HepG2 (cell line): Measurements from ENCODE around the gene RALB. TPM values are rescaled to one million over a fixed set of nuclear protein-coding genes. Genes with fewer than 3 reads are reported as not detected.

Source experiments
- ARNTL ChIP-seq: sonication (generic); formaldehyde crosslinking; IDR thresholded peaks from 2 replicates; pipeline ENCODE4 v1.4.0; 2020; ENCODE audit warnings: mild to moderate bottlenecking, missing genetic modification reagents
- ATF7 ChIP-seq, 2 experiments: fragments of 450-650 bp in 1 of 2; sonication (generic) in 1 of 2; formaldehyde crosslinking in 1 of 2; IDR thresholded peaks; 2 replicates each; pipeline versions ENCODE4 v1.4.0 to v1.6.1; 2016 to 2020; ENCODE audit warnings: antibody characterized with exemption in 1 of 2, mild to moderate bottlenecking in 1 of 2, missing genetic modification reagents in 1 of 2
- CAMTA2 ChIP-seq: sonication (generic); formaldehyde crosslinking; IDR thresholded peaks from 2 replicates; pipeline ENCODE4 v1.4.0; 2020; ENCODE audit warnings: mild to moderate bottlenecking, missing genetic modification reagents, borderline replicate concordance
- CEBPG ChIP-seq: IDR thresholded peaks from 2 replicates; pipeline ENCODE4 v1.6.1; 2016
- GABPB1 ChIP-seq: IDR thresholded peaks from 2 replicates; pipeline ENCODE4 v1.6.1; 2016; ENCODE audit warnings: mild to moderate bottlenecking, missing genetic modification reagents, moderate library complexity, missing compliant biosample characterization
- GTF2F1 ChIP-seq: fragments of 150-350 bp; IDR thresholded peaks from 2 replicates; pipeline ENCODE4 v1.6.1; 2014; ENCODE audit warnings: low read length
- HMG20B ChIP-seq: conservative IDR thresholded peaks from 2 replicates; pipeline ENCODE4 v1.6.1; 2016; ENCODE audit warnings: missing genetic modification reagents, missing compliant biosample characterization
- MZF1 ChIP-seq: sonication (generic); formaldehyde crosslinking; IDR thresholded peaks from 2 replicates; pipeline ENCODE4 v1.8.1; 2023; ENCODE audit warnings: mild to moderate bottlenecking, missing genetic modification reagents, borderline replicate concordance
- NAIF1 ChIP-seq: sonication (generic); formaldehyde crosslinking; IDR thresholded peaks from 2 replicates; pipeline ENCODE4 v1.5.0; 2020; ENCODE audit warnings: mild to moderate bottlenecking, missing genetic modification reagents, borderline replicate concordance
- PAX8 ChIP-seq: sonication (generic); formaldehyde crosslinking; IDR thresholded peaks from 2 replicates; pipeline ENCODE4 v1.8.0; 2022; ENCODE audit warnings: mild to moderate bottlenecking, missing genetic modification reagents, borderline replicate concordance
- PHF20 ChIP-seq: sonication (generic); formaldehyde crosslinking; IDR thresholded peaks from 2 replicates; pipeline ENCODE4 v1.5.0; 2020; ENCODE audit warnings: mild to moderate bottlenecking, missing genetic modification reagents
- POGK ChIP-seq: sonication (generic); formaldehyde crosslinking; conservative IDR thresholded peaks from 2 replicates; pipeline ENCODE4 v1.8.0; 2022; ENCODE audit warnings: mild to moderate bottlenecking, moderate library complexity, missing genetic modification reagents
- POLR2G ChIP-seq: fragments of 200-400 bp; formaldehyde crosslinking; IDR thresholded peaks from 2 replicates; pipeline ENCODE4 v1.6.1; 2018; ENCODE audit warnings: mild to moderate bottlenecking, low read depth, low read length, moderate library complexity
- SETDB1 ChIP-seq: sonication (generic); formaldehyde crosslinking; IDR thresholded peaks from 2 replicates; pipeline ENCODE4 v1.5.1; 2020; ENCODE audit warnings: missing genetic modification reagents, mild to moderate bottlenecking, borderline replicate concordance
- XRCC5 ChIP-seq: fragments of 200-400 bp; formaldehyde crosslinking; optimal IDR thresholded peaks from 2 replicates; pipeline ENCODE3; 2017; ENCODE audit warnings: mild to moderate bottlenecking, low read length
- ZBTB42 ChIP-seq: sonication (generic); formaldehyde crosslinking; IDR thresholded peaks from 2 replicates; pipeline ENCODE4 v1.5.0; 2020; ENCODE audit warnings: mild to moderate bottlenecking, missing genetic modification reagents
- ZFP90 ChIP-seq: sonication (generic); formaldehyde crosslinking; IDR thresholded peaks from 2 replicates; pipeline ENCODE4 v1.8.0; 2022; ENCODE audit warnings: missing genetic modification reagents, mild to moderate bottlenecking, inconsistent platforms, borderline replicate concordance
- ZMAT5 ChIP-seq: sonication (generic); formaldehyde crosslinking; IDR thresholded peaks from 2 replicates; pipeline ENCODE4 v1.5.0; 2020; ENCODE audit warnings: mild to moderate bottlenecking, low read depth, missing genetic modification reagents, borderline replicate concordance
- ZNF230 ChIP-seq: sonication (generic); formaldehyde crosslinking; IDR thresholded peaks from 2 replicates; pipeline ENCODE4 v1.4.0; 2020; ENCODE audit warnings: mild to moderate bottlenecking, missing genetic modification reagents
- ZNF235 ChIP-seq: sonication (generic); formaldehyde crosslinking; IDR thresholded peaks from 2 replicates; pipeline ENCODE4 v1.8.1; 2023; ENCODE audit warnings: mild to moderate bottlenecking, missing genetic modification reagents, borderline replicate concordance
- ZNF281 ChIP-seq: sonication (generic); formaldehyde crosslinking; IDR thresholded peaks from 2 replicates; pipeline ENCODE4 v1.4.0; 2020; ENCODE audit warnings: missing genetic modification reagents, borderline replicate concordance
- ZNF468 ChIP-seq: sonication (generic); formaldehyde crosslinking; IDR thresholded peaks from 2 replicates; pipeline ENCODE4 v1.8.0; 2022; ENCODE audit warnings: mild to moderate bottlenecking, moderate library complexity, missing genetic modification reagents
- ZNF615 ChIP-seq: sonication (generic); formaldehyde crosslinking; IDR thresholded peaks from 2 replicates; pipeline ENCODE4 v1.5.0; 2020; ENCODE audit warnings: mild to moderate bottlenecking, missing genetic modification reagents, borderline replicate concordance
- ZNF652 ChIP-seq: IDR thresholded peaks from 2 replicates; pipeline ENCODE4 v1.6.1; 2016; ENCODE audit warnings: low read depth, borderline replicate concordance
- ZNF672 ChIP-seq: sonication (generic); formaldehyde crosslinking; IDR thresholded peaks from 2 replicates; pipeline ENCODE4 v1.8.1; 2022; ENCODE audit warnings: missing genetic modification reagents
- ZNF749 ChIP-seq: sonication (generic); formaldehyde crosslinking; IDR thresholded peaks from 2 replicates; pipeline ENCODE4 v1.8.0; 2022; ENCODE audit warnings: mild to moderate bottlenecking, missing genetic modification reagents, moderate library complexity, borderline replicate concordance
- polyA plus RNA-seq, 8 experiments: library from polyadenylated mRNA; depleted of rRNA in 3 of 8; stranded (reverse) in 7 of 8; unstranded in 1 of 8; fragments of >200 nt; fragmentation: Illumina TruSeq in 4 of 8; extraction: Trizol in 4 of 8; gene quantifications; 2 replicates each; pipeline versions ENCODE4 v1.2.1 to v1.2.3, GENCODE V29; 2011 to 2016; ENCODE audit warnings: low read depth in 4 of 8, missing spikeins in 1 of 8, mixed read lengths in 1 of 8; ENCODE audit not compliant: insufficient read depth in 1 of 8
- total RNA-seq, 5 experiments: library from RNA; depleted of rRNA; stranded (reverse); fragments of >200 nt; fragmentation: Illumina TruSeq; extraction: Trizol; gene quantifications; 2 replicates each; pipeline ENCODE4 v1.2.3, GENCODE V29; 2016; ENCODE audit warnings: low read depth in 1 of 5

The RALB gene
- total and polyA plus RNA-seq, 2 of the 13 experiments (the other 11 are each of a cell fraction or from before 2014, with no cell fraction given): 37.8 to 43.2 TPM

- peak; percentile 72 for TF ChIP-seq POLR2G
- no peak for TF ChIP-seq ZNF652
- peak; percentile 87 for TF ChIP-seq GABPB1 (CRISPR knock-in tag)
- no peak for TF ChIP-seq GTF2F1
- TF ChIP-seq ATF7 (IDR thresholded peaks at IDR 0.05): no peak
- peak; percentile 18; the same call in 1 of the 2 replicates for TF ChIP-seq ATF7 (CRISPR knock-in tag; IDR thresholded peaks at IDR 0.05)
- no peak for TF ChIP-seq CEBPG (CRISPR knock-in tag)
- no peak for TF ChIP-seq ZNF468 (CRISPR knock-in tag)
- no peak for TF ChIP-seq CAMTA2 (CRISPR knock-in tag)
- peak; percentile 50; the same call in 1 of the 2 replicates for TF ChIP-seq PHF20 (CRISPR knock-in tag)
- no peak for TF ChIP-seq MZF1 (CRISPR knock-in tag)
- TF ChIP-seq PAX8 (CRISPR knock-in tag): no peak
- no peak for TF ChIP-seq ARNTL (CRISPR knock-in tag)
- peak; percentile 59 for TF ChIP-seq XRCC5
- no peak for TF ChIP-seq NAIF1
- no peak for TF ChIP-seq ZNF672 (CRISPR knock-in tag)
- no peak for TF ChIP-seq ZBTB42 (CRISPR knock-in tag)
- no peak for TF ChIP-seq ZFP90 (CRISPR knock-in tag)
- TF ChIP-seq ZNF749: 0 out of 2 replicates have a peak, but pooled peaks have one; percentile 51
- TF ChIP-seq POGK: 0 out of 2 replicates have a peak, but pooled peaks have one; percentile 38
- no peak for TF ChIP-seq ZMAT5 (CRISPR knock-in tag)
- no peak for TF ChIP-seq SETDB1 (CRISPR knock-in tag)
- no peak for TF ChIP-seq ZNF230 (CRISPR knock-in tag)
- TF ChIP-seq ZNF615 (CRISPR knock-in tag): no peak
- TF ChIP-seq ZNF281 (CRISPR knock-in tag): no peak
- no peak for TF ChIP-seq HMG20B (CRISPR knock-in tag)
- no peak for TF ChIP-seq ZNF235 (CRISPR knock-in tag)
These were observed 29.4 kb upstream of the RALB start, which contains the start of gene TMEM185B (continued) for GRCh38 chr2:120223034-120223912.
